HUES64 (cell line): Measurements from ENCODE around the gene MTG1.

Source experiments
- H3K27ac ChIP-seq: 2 replicates; pipeline ENCODE4 v1.7.0; 2013; ENCODE audit warnings: low read depth, low read length, inconsistent platforms
- H3K27me3 ChIP-seq: 2 replicates; pipeline ENCODE4 v1.6.1; 2013; ENCODE audit warnings: mild to moderate bottlenecking, low read length; ENCODE audit not compliant: insufficient read depth
- H3K36me3 ChIP-seq: 2 replicates; pipeline ENCODE4 v1.6.1; 2013; ENCODE audit warnings: mild to moderate bottlenecking, low read length; ENCODE audit not compliant: insufficient read depth
- H3K4me1 ChIP-seq: 2 replicates; pipeline ENCODE4 v1.6.1; 2013; ENCODE audit warnings: mild to moderate bottlenecking, low read length, moderate library complexity; ENCODE audit not compliant: insufficient read depth
- H3K4me3 ChIP-seq: 2 replicates; pipeline ENCODE4 v1.5.1; 2013; ENCODE audit warnings: mild to moderate bottlenecking, low read length, moderate library complexity
- H3K9ac ChIP-seq: 2 replicates; pipeline ENCODE4 v1.6.1; 2013; ENCODE audit warnings: mild to moderate bottlenecking, low read depth, low read length
- H3K9me3 ChIP-seq: 2 replicates; pipeline ENCODE4 v1.6.1; 2013; ENCODE audit warnings: low read depth, low read length; ENCODE audit not compliant: insufficient read depth
- WGBS: fragments of 150-250, 120-280 bp; methylation state at CpG from one replicate; pipeline ENCODE4 v1.1.7; 2013; ENCODE audit warnings: missing lambda C conversion rate; 5-methylcytosine and 5-hydroxymethylcytosine counted together

Gene MTG1

GRCh38 chr10:133391761-133392518 lies 2.0 kb upstream of the MTG1 start:
- H3K27ac ChIP-seq: no peak overlapping the region
- 91% methylated on average over 11 of the region's 12 CpGs for WGBS
- H3K9ac ChIP-seq: no peak overlapping the region
- no peaks in the 10 kb centered on the region for H3K27me3 ChIP-seq
- no peaks in the 10 kb centered on the region for H3K9me3 ChIP-seq
- H3K36me3 ChIP-seq: peaks cover 15% of the 10 kb centered on the region
- no peaks in the 10 kb centered on the region; the same call in 1 of the 2 replicates for H3K4me1 ChIP-seq
- H3K4me3 ChIP-seq: no peak overlapping the region

GRCh38 chr10:133393401-133394063 lies 425 bp upstream of the MTG1 start:
- peak overlapping the region; percentile 46; the same call in 1 of the 2 replicates for H3K27ac ChIP-seq
- peak overlapping the region; percentile 59 for H3K9ac ChIP-seq
- H3K27me3 ChIP-seq: no peaks in the 10 kb centered on the region
- peaks cover 27% of the 10 kb centered on the region for H3K36me3 ChIP-seq
- no peaks in the 10 kb centered on the region for H3K9me3 ChIP-seq
- 37% methylated on average over 23 of the region's 27 CpGs for WGBS
- peak overlapping the region; percentile 98 for H3K4me3 ChIP-seq
- no peaks in the 10 kb centered on the region; the same call in 1 of the 2 replicates for H3K4me1 ChIP-seq

- H3K9ac ChIP-seq: peak overlapping the region; percentile 97
- peak overlapping the region; percentile 96 for H3K27ac ChIP-seq
- H3K36me3 ChIP-seq: peaks cover 40% of the 10 kb centered on the region
- 33% methylated on average over 21 of the region's 21 CpGs for WGBS
- no peaks in the 10 kb centered on the region; the same call in 1 of the 2 replicates for H3K4me1 ChIP-seq
- no peaks in the 10 kb centered on the region for H3K27me3 ChIP-seq
- no peaks in the 10 kb centered on the region for H3K9me3 ChIP-seq
- H3K4me3 ChIP-seq: peak overlapping the region; percentile 98
Measured at GRCh38 chr10:133394801-133395221, 854 bp downstream of the MTG1 start.

GRCh38 chr10:133396035-133396624 lies 2.2 kb downstream of the MTG1 start:
- H3K27me3 ChIP-seq: no peaks in the 10 kb centered on the region
- H3K27ac ChIP-seq: no peak overlapping the region
- 96% methylated on average over 18 of the region's 19 CpGs for WGBS
- H3K9me3 ChIP-seq: no peaks in the 10 kb centered on the region
- no peaks in the 10 kb centered on the region; the same call in 1 of the 2 replicates for H3K4me1 ChIP-seq
- H3K36me3 ChIP-seq: peaks cover 51% of the 10 kb centered on the region
- no peak overlapping the region for H3K9ac ChIP-seq
- H3K4me3 ChIP-seq: no peak overlapping the region

- H3K9ac ChIP-seq: no peak overlapping the region
- no peak overlapping the region for H3K27ac ChIP-seq
- no peak overlapping the region for H3K4me3 ChIP-seq
- H3K9me3 ChIP-seq: no peaks in the 10 kb centered on the region
- peaks cover 65% of the 10 kb centered on the region for H3K36me3 ChIP-seq
- 97% methylated on average over 7 of the region's 7 CpGs for whole genome bisulfite sequencing
- no peaks in the 10 kb centered on the region for H3K27me3 ChIP-seq
- H3K4me1 ChIP-seq: no peaks in the 10 kb centered on the region; the same call in 1 of the 2 replicates
Measured at GRCh38 chr10:133397938-133398337, 4.0 kb downstream of the MTG1 start.

- Histone ChIP-seq H3K27ac (no peak overlapping the region), H3K4me1 (no peaks in the 10 kb centered on the region; the same call in 1 of the 2 replicates), H3K36me3 (peaks cover 75% of the 10 kb centered on the region), H3K9ac (no peak overlapping the region), H3K27me3 (no peaks in the 10 kb centered on the region), H3K4me3 (no peak overlapping the region), H3K9me3 (no peaks in the 10 kb centered on the region)
- 97% methylated on average over 19 of the region's 19 CpGs for WGBS
Measured at GRCh38 chr10:133399123-133399601, 5.2 kb downstream of the MTG1 start.

GRCh38 chr10:133400624-133401424 lies 6.9 kb downstream of the MTG1 start:
- no peak overlapping the region for H3K4me3 ChIP-seq
- H3K9ac ChIP-seq: no peak overlapping the region
- 95% methylated on average over 10 of the region's 10 CpGs for WGBS
- no peak overlapping the region for H3K27ac ChIP-seq
- H3K27me3 ChIP-seq: no peaks in the 10 kb centered on the region
- H3K9me3 ChIP-seq: no peaks in the 10 kb centered on the region
- no peaks in the 10 kb centered on the region for H3K4me1 ChIP-seq
- H3K36me3 ChIP-seq: peaks cover 88% of the 10 kb centered on the region

GRCh38 chr10:133401500-133401899 lies 7.5 kb downstream of the MTG1 start:
- Histone ChIP-seq H3K4me1 (no peaks in the 10 kb centered on the region), H3K27ac (no peak overlapping the region), H3K36me3 (peaks cover 85% of the 10 kb centered on the region), H3K9ac (no peak overlapping the region), H3K27me3 (no peaks in the 10 kb centered on the region), H3K9me3 (no peaks in the 10 kb centered on the region), H3K4me3 (no peak overlapping the region)
- 94% methylated on average over 12 of the region's 12 CpGs for WGBS

- Histone ChIP-seq H3K4me3 (no peak overlapping the region), H3K4me1 (no peaks in the 10 kb centered on the region), H3K9ac (no peak overlapping the region), H3K27ac (no peak overlapping the region), H3K27me3 (no peaks in the 10 kb centered on the region), H3K9me3 (no peaks in the 10 kb centered on the region), H3K36me3 (peaks cover 83% of the 10 kb centered on the region)
- 96% methylated on average over 21 of the region's 21 CpGs for WGBS
Measured at GRCh38 chr10:133401981-133402725, 8.2 kb downstream of the MTG1 start.

- no peaks in the 10 kb centered on the region for H3K4me1 ChIP-seq
- no peak overlapping the region for H3K9ac ChIP-seq
- 87% methylated on average over 16 of the region's 16 CpGs for WGBS
Measured at GRCh38 chr10:133403359-133403758, 9.4 kb downstream of the MTG1 start.

More at GRCh38 chr10:133403359-133403758, 9.4 kb downstream of the MTG1 start:
- Histone ChIP-seq H3K9me3 (no peaks in the 10 kb centered on the region), H3K36me3 (peaks cover 85% of the 10 kb centered on the region), H3K27ac (no peak overlapping the region), H3K27me3 (no peaks in the 10 kb centered on the region), H3K4me3 (no peak overlapping the region)
